ENCODE measurements around the gene COQ10A.

GRCh38 chr12:56219840-56220239 is 46.9 kb upstream of the COQ10A start:
- TF ChIP-seq EZH2 (IDR thresholded peaks at IDR 0.05; ENCODE audit: insufficient read depth, poor library complexity, severe bottlenecking) (no peak), EZH2phosphoT487 (IDR thresholded peaks at IDR 0.05; ENCODE audit: insufficient read depth, low read depth) (no peak)
